ENCODE measurements around the gene ZCCHC9. TPM values are rescaled to one million over a fixed set of nuclear protein-coding genes. Genes with fewer than 3 reads are reported as not detected.

ZCCHC9 gene
- total RNA-seq, 1 donor from 2014 or later: 17.5 TPM

GRCh38 chr5:81315336-81315735 is 13.9 kb downstream of the ZCCHC9 start:
- no peak overlapping the region for H3K27ac Mint-ChIP-seq (ENCODE audit: unreplicated experiment)
- no peaks in the 10 kb centered on the region for H3K27me3 Mint-ChIP-seq (ENCODE audit: low read depth)
- no peaks in the 10 kb centered on the region for H3K9me3 Mint-ChIP-seq (ENCODE audit: low read depth)
- peaks cover 5% of the 10 kb centered on the region for H3K4me1 Mint-ChIP-seq (ENCODE audit: low read depth)
- no peak for DNase-seq (ENCODE audit: low spot score)
- peaks cover 32% of the 10 kb centered on the region for H3K36me3 Mint-ChIP-seq (ENCODE audit: low read depth)
- TF ChIP-seq CTCF (IDR thresholded peaks at IDR 0.05): no peak
- no peak overlapping the region for H3K4me3 Mint-ChIP-seq (ENCODE audit: unreplicated experiment)

GRCh38 chr5:81315830-81316229 is 14.4 kb downstream of the ZCCHC9 start:
- peaks cover 29% of the 10 kb centered on the region for H3K36me3 Mint-ChIP-seq (ENCODE audit: low read depth)
- H3K4me1 Mint-ChIP-seq (ENCODE audit: low read depth): peaks cover 5% of the 10 kb centered on the region
- no peaks in the 10 kb centered on the region for H3K9me3 Mint-ChIP-seq (ENCODE audit: low read depth)
- H3K27ac Mint-ChIP-seq (ENCODE audit: unreplicated experiment): no peak overlapping the region
- no peaks in the 10 kb centered on the region for H3K27me3 Mint-ChIP-seq (ENCODE audit: low read depth)
- DNase-seq (ENCODE audit: low spot score): no peak
- no peak for TF ChIP-seq CTCF (IDR thresholded peaks at IDR 0.05)
- H3K4me3 Mint-ChIP-seq (ENCODE audit: unreplicated experiment): no peak overlapping the region

- no peak overlapping the region for H3K4me3 Mint-ChIP-seq (ENCODE audit: unreplicated experiment)
Observed at GRCh38 chr5:81316571-81316970, 15.2 kb downstream of the ZCCHC9 start.

GRCh38 chr5:81317536-81317935 is 16.1 kb downstream of the ZCCHC9 start:
- Mint-ChIP-seq H3K4me3 (ENCODE audit: unreplicated experiment) (no peak overlapping the region), H3K9me3 (ENCODE audit: low read depth) (no peaks in the 10 kb centered on the region), H3K4me1 (ENCODE audit: low read depth) (peaks cover 5% of the 10 kb centered on the region), H3K27me3 (ENCODE audit: low read depth) (no peaks in the 10 kb centered on the region), H3K36me3 (ENCODE audit: low read depth) (peaks cover 17% of the 10 kb centered on the region), H3K27ac (ENCODE audit: unreplicated experiment) (no peak overlapping the region)
- no peak for TF ChIP-seq CTCF (IDR thresholded peaks at IDR 0.05)
- DNase-seq (ENCODE audit: low spot score): no peak

More at GRCh38 chr5:81316571-81316970, 15.2 kb downstream of the ZCCHC9 start:
- TF ChIP-seq CTCF (IDR thresholded peaks at IDR 0.05): no peak
- Mint-ChIP-seq H3K4me1 (ENCODE audit: low read depth) (peaks cover 5% of the 10 kb centered on the region), H3K27me3 (ENCODE audit: low read depth) (no peaks in the 10 kb centered on the region), H3K36me3 (ENCODE audit: low read depth) (peaks cover 24% of the 10 kb centered on the region), H3K9me3 (ENCODE audit: low read depth) (no peaks in the 10 kb centered on the region), H3K27ac (ENCODE audit: unreplicated experiment) (no peak overlapping the region)
- no peak for DNase-seq (ENCODE audit: low spot score)

- H3K9me3 Mint-ChIP-seq (ENCODE audit: low read depth): no peaks in the 10 kb centered on the region
- no peak overlapping the region for H3K27ac Mint-ChIP-seq (ENCODE audit: unreplicated experiment)
- TF ChIP-seq CTCF (IDR thresholded peaks at IDR 0.05): no peak
- peaks cover 4% of the 10 kb centered on the region for H3K27me3 Mint-ChIP-seq (ENCODE audit: low read depth)
- H3K36me3 Mint-ChIP-seq (ENCODE audit: low read depth): no peaks in the 10 kb centered on the region
- no peak for DNase-seq (ENCODE audit: low spot score)
- H3K4me1 Mint-ChIP-seq (ENCODE audit: low read depth): no peaks in the 10 kb centered on the region
- no peak overlapping the region for H3K4me3 Mint-ChIP-seq (ENCODE audit: unreplicated experiment)
Observed at GRCh38 chr5:81326554-81326953, 25.2 kb downstream of the ZCCHC9 start.
